Heart left ventricle (tissue), 13 donors: ENCODE results near the gene ZDHHC14.

Experiments
- POLR2A ChIP-seq, 2 donors: fragments of 450-650 bp; IDR thresholded peaks; one replicate each; pipeline ENCODE4 v1.6.1; 2017; ENCODE audit warnings: antibody characterized with exemption in 2 of 2, mild to moderate bottlenecking in 2 of 2, moderate library complexity in 2 of 2
- TF ChIP-seq, protein P1 (sequence below), 12 donors: fragments of 200-600 bp; sonication (generic) in 4 of 12; IDR thresholded peaks; one replicate each; pipeline versions ENCODE4 v1.5.0 to v1.8.0; 2018 to 2022; ENCODE audit warnings: antibody characterized with exemption in 12 of 12, mild to moderate bottlenecking in 5 of 12
- donor health status: ischemic (EF 13 %, LVEDD 7.1; RV severe dilation, severe dysfunction).
- donor health status: DM: no; HTN: yes; CAD: no.
- donor health status: DM: no; HTN: no; CAD: no.
- donor health status: ischemic (EF 25% LVEDD 6.9; RV normal size, moderate dysfunction).
- donor health status: ischemic (EF 25% LVEDD 5.7; RV mildly dilated, moderate dysfunction).
- donor health status: ischemic (EF 35%, LVEDD 5.7; RV mildly dilated, moderate dysfunction).
- donor health status: nonischemic (EF 11% LVEDD 7.7; RV severe dilation, severe dysfunction).
- donor health status: DM: yes; HTN: yes; CAD: no.
- donor health status: PGD.
- donor health status: ischemic (EF 29% LVEDD 5.4; RV normal size, mild dysfunction).
- donor health status: nonischemic (EF 23%, LVEDD 6.1; RV moderate dilation, normal function).

- TF ChIP-seq, protein P1, sequence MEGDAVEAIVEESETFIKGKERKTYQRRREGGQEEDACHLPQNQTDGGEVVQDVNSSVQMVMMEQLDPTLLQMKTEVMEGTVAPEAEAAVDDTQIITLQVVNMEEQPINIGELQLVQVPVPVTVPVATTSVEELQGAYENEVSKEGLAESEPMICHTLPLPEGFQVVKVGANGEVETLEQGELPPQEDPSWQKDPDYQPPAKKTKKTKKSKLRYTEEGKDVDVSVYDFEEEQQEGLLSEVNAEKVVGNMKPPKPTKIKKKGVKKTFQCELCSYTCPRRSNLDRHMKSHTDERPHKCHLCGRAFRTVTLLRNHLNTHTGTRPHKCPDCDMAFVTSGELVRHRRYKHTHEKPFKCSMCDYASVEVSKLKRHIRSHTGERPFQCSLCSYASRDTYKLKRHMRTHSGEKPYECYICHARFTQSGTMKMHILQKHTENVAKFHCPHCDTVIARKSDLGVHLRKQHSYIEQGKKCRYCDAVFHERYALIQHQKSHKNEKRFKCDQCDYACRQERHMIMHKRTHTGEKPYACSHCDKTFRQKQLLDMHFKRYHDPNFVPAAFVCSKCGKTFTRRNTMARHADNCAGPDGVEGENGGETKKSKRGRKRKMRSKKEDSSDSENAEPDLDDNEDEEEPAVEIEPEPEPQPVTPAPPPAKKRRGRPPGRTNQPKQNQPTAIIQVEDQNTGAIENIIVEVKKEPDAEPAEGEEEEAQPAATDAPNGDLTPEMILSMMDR (IDR thresholded peaks at IDR 0.05): no peak
- TF ChIP-seq POLR2A (IDR thresholded peaks at IDR 0.05): no peak
Observed at GRCh38 chr6:157637516-157637915, 256.5 kb downstream of the ZDHHC14 start.
